ENCODE measurements around the gene EREG. TPM values are rescaled to one million over a fixed set of nuclear protein-coding genes. Genes with fewer than 3 reads are reported as not detected.

The EREG gene
- total and polyA plus RNA-seq, 10 donors: 0.03 to 12.3 (median 0.29) TPM

DNA sequence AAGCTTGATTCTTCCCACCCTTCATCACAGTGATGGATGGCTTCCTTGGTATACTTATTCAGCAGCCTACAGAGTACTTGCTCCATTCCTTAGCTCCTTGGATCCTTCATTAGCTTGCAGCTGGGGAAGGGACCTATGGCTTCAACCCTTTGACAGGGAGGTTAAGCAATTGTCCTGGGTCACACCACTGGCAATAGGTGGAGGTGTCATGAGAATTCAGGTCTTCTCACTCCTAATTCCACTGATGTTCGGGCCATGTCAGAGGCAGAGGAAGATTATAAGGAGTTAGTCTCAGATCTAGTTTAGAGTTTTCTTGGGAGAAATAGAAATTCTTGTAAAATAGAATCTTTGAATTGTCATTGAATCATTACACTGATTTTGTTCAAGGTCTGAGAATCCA is 24.5 kb downstream of the EREG start:
- Histone ChIP-seq H3K9me3 (no peaks in the 10 kb centered on the region), H3K27ac (no peak overlapping the region), H3K27me3 (replicated peaks in 1 of 7) (peaks cover 0 to 6% (median 0%) of the 10 kb centered on the region in 7 donors), H3K36me3 (no peaks in the 10 kb centered on the region), H3K4me1 (no peaks in the 10 kb centered on the region), H3K4me3 (no peak overlapping the region)
- WGBS, 5 donors: 84 to 100% (median 91%) methylated on average over 1 of the region's 1 CpG
- TF ChIP-seq POLR2AphosphoS5 (IDR thresholded peaks at IDR 0.05): no peak
- TF ChIP-seq POLR2A (IDR thresholded peaks at IDR 0.05): no peak
- TF ChIP-seq, protein P1, sequence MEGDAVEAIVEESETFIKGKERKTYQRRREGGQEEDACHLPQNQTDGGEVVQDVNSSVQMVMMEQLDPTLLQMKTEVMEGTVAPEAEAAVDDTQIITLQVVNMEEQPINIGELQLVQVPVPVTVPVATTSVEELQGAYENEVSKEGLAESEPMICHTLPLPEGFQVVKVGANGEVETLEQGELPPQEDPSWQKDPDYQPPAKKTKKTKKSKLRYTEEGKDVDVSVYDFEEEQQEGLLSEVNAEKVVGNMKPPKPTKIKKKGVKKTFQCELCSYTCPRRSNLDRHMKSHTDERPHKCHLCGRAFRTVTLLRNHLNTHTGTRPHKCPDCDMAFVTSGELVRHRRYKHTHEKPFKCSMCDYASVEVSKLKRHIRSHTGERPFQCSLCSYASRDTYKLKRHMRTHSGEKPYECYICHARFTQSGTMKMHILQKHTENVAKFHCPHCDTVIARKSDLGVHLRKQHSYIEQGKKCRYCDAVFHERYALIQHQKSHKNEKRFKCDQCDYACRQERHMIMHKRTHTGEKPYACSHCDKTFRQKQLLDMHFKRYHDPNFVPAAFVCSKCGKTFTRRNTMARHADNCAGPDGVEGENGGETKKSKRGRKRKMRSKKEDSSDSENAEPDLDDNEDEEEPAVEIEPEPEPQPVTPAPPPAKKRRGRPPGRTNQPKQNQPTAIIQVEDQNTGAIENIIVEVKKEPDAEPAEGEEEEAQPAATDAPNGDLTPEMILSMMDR (IDR thresholded peaks at IDR 0.05 in 8 of 11, conservative IDR thresholded peaks at IDR 0.05 in 3 of 11): no peak
- intact Hi-C loops (cut with DNase I; ENCODE audit: low total_unique reads): no loop called here
- DNase-seq: no peak

DNA sequence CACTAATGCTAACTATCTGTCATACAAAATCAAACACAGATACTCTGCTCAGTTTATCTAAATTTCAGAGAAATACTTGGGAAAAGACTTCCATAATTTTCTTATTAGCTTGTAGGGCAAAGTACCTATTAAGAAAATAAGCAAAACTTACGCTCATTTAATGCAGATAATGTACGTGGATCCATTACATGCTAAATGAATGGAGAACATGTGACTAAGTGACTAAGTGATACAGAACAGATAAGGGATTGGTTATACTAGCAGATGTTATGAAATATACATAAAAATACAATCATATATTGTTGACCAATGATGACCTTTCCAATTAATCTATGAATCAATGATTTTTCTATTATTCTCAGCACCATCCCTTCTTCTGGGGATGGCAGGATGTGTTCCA is 25.7 kb downstream of the EREG start:
- Histone ChIP-seq H3K36me3 (no peaks in the 10 kb centered on the region), H3K27me3 (replicated peaks in 1 of 7) (peaks cover 0 to 6% (median 0%) of the 10 kb centered on the region in 7 donors), H3K4me3 (no peak overlapping the region), H3K4me1 (no peaks in the 10 kb centered on the region), H3K9me3 (no peaks in the 10 kb centered on the region), H3K27ac (no peak overlapping the region)
- TF ChIP-seq POLR2AphosphoS5 (IDR thresholded peaks at IDR 0.05) (no peak), POLR2A (IDR thresholded peaks at IDR 0.05) (no peak)
- TF ChIP-seq, protein P1 (IDR thresholded peaks at IDR 0.05 in 8 of 11, conservative IDR thresholded peaks at IDR 0.05 in 3 of 11): no peak
- DNase-seq: no peak
- intact Hi-C loops (cut with DNase I; ENCODE audit: low total_unique reads): no loop called here
- 88 to 93% (median 91%) methylated on average over 2 of the region's 2 CpGs for WGBS, 5 donors

DNA sequence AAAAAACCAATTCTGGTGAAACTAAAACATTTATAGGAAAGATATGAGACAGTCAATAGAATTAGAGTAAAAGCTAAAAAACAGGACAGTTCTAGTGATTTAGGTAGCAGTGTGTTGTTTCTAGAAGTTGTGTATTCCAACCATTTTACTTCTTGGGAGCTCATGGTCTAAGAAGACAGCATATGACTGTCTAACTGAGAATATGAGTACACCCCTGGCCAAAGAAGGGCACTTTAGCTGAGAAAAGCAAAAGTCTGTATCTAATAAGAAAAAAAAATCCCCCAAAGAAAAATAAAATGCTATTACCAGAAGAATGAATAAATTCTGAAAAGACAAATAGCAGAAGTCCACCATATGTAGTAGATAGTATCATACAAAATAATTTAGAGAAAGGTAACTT is 26.4 kb downstream of the EREG start:
- Histone ChIP-seq H3K27me3 (replicated peaks in 1 of 7) (peaks cover 0 to 6% (median 0%) of the 10 kb centered on the region in 7 donors), H3K36me3 (no peaks in the 10 kb centered on the region), H3K4me1 (no peaks in the 10 kb centered on the region), H3K4me3 (no peak overlapping the region), H3K27ac (no peak overlapping the region), H3K9me3 (no peaks in the 10 kb centered on the region)
- no peak for TF ChIP-seq POLR2A (IDR thresholded peaks at IDR 0.05)
- no peak for TF ChIP-seq POLR2AphosphoS5 (IDR thresholded peaks at IDR 0.05)
- TF ChIP-seq, protein P1 (IDR thresholded peaks at IDR 0.05 in 8 of 11, conservative IDR thresholded peaks at IDR 0.05 in 3 of 11): no peak
- intact Hi-C loops (cut with DNase I; ENCODE audit: low total_unique reads): no loop called here
- DNase-seq: no peak

DNA sequence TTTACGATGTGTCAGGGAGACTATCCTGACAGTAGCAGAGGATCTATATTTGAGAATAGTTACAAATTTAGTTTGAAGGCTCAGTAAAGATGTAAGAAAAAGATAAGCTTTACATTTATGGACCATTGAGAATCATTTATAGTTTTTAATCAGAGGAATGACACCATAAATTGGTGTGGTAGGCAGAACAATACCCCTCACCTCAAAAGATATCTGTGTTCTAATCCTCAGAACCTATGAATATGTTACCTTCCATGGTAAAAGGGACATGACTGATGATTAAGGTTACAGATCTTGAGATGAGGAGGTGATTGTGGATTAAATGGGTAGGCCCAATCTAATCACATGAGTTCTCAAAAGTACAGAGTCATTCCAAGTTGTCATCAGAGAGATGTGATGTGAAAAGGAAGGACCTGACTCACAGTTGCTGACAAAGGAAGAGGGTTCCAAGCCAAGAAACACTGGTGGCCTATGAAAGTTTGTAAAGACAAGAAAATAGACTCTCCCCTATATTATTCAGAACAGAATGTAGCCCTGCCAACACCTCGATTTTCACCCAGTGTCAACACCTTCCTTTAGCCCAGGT is 27.0 kb downstream of the EREG start:
- no peak for DNase-seq
- 80 to 87% (median 85%) methylated on average over 2 of the region's 2 CpGs for WGBS, 5 donors

More for the DNA sequence above, 27.0 kb downstream of the EREG start:
- H3K36me3 ChIP-seq: no peaks in the 10 kb centered on the region
- intact Hi-C loops (cut with DNase I; ENCODE audit: low total_unique reads): no loop called here
- H3K4me1 ChIP-seq: no peaks in the 10 kb centered on the region
- no peak overlapping the region for H3K27ac ChIP-seq
- H3K9me3 ChIP-seq: no peaks in the 10 kb centered on the region
- H3K4me3 ChIP-seq: no peak overlapping the region
- peaks cover 0 to under 1% (median 0%) of the 10 kb centered on the region in 7 donors for H3K27me3 ChIP-seq (replicated peaks in 1 of 7)
- TF ChIP-seq, protein P1 (IDR thresholded peaks at IDR 0.05 in 8 of 11, conservative IDR thresholded peaks at IDR 0.05 in 3 of 11): no peak
- TF ChIP-seq POLR2A (IDR thresholded peaks at IDR 0.05) (no peak), POLR2AphosphoS5 (IDR thresholded peaks at IDR 0.05) (no peak)

Data from spleen (tissue), 11 donors.